HG02943 (cell line): Measurements from ENCODE around the gene DHX34.
"Not testable (repeated sequence)": the region's sequence is repeated elsewhere in the genome, so short reads cannot be mapped to it uniquely, and the experiment has no call there.

Experiments
- ATAC-seq: cut with Tn5 transposase; IDR thresholded peaks from one replicate; pipeline ENCODE4 v1.9.1; 2021; ENCODE audit warnings: mild to moderate bottlenecking, low read depth, moderate library complexity; ENCODE audit not compliant: unreplicated experiment

DHX34 gene

GRCh38 chr19:47358936-47359335, 9.8 kb downstream of the DHX34 start:
- ATAC-seq: no peak

- no peak for ATAC-seq
Observed at GRCh38 chr19:47362321-47362720, 13.2 kb downstream of the DHX34 start.

GRCh38 chr19:47363758-47364531, 14.8 kb downstream of the DHX34 start:
- no peak for ATAC-seq

- ATAC-seq: not testable (repeated sequence)
Observed at GRCh38 chr19:47365455-47365854, 16.3 kb downstream of the DHX34 start.

- ATAC-seq: no peak
Observed at GRCh38 chr19:47370045-47370611, 21.0 kb downstream of the DHX34 start.

- ATAC-seq: no peak
Observed at GRCh38 chr19:47371261-47371660, 22.1 kb downstream of the DHX34 start.

- ATAC-seq: no peak
Observed at GRCh38 chr19:47372603-47373002, 23.5 kb downstream of the DHX34 start.

- ATAC-seq: no peak
Observed at GRCh38 chr19:47373246-47374240, 24.4 kb downstream of the DHX34 start.

- ATAC-seq: no peak
Observed at GRCh38 chr19:47374876-47375693, 26.0 kb downstream of the DHX34 start.

- ATAC-seq: no peak
Observed at GRCh38 chr19:47375694-47376588, 26.8 kb downstream of the DHX34 start.

- ATAC-seq: no peak
Observed at GRCh38 chr19:47376589-47377144, 27.6 kb downstream of the DHX34 start.

GRCh38 chr19:47377208-47377701, 28.1 kb downstream of the DHX34 start:
- no peak for ATAC-seq

GRCh38 chr19:47377801-47378200, 28.7 kb downstream of the DHX34 start:
- ATAC-seq: no peak

GRCh38 chr19:47378246-47378645, 29.1 kb downstream of the DHX34 start:
- ATAC-seq: no peak

GRCh38 chr19:47379381-47379938, 30.3 kb downstream of the DHX34 start:
- no peak for ATAC-seq

- no peak for ATAC-seq
Observed at GRCh38 chr19:47380559-47380958, 31.4 kb downstream of the DHX34 start.

GRCh38 chr19:47381121-47381520, 32.0 kb downstream of the DHX34 start:
- no peak for ATAC-seq

- no peak for ATAC-seq
Observed at GRCh38 chr19:47381653-47382279, 32.7 kb downstream of the DHX34 start.
